KOPT-K1 (cell line): Measurements from ENCODE around the gene CUTA.

ENCODE experiments used
- H3K27ac ChIP-seq: fragments of 200-600 bp; sonication (generic); 2 replicates; pipeline ENCODE4 v1.5.1; 2016; ENCODE audit warnings: antibody characterized with exemption, mild to moderate bottlenecking, low read depth, low read length; ENCODE audit not compliant: poor library complexity, severe bottlenecking
- H3K36me3 ChIP-seq: fragments of 200-600 bp; sonication (generic); 2 replicates; pipeline ENCODE4 v1.5.1; 2017; ENCODE audit warnings: antibody characterized with exemption, mild to moderate bottlenecking, low read length, moderate library complexity; ENCODE audit not compliant: insufficient read depth
- H3K9me3 ChIP-seq: fragments of 200-600 bp; sonication (generic); 2 replicates; pipeline ENCODE4 v1.5.1; 2017; ENCODE audit warnings: antibody characterized with exemption, low read length, mild to moderate bottlenecking; ENCODE audit not compliant: insufficient read depth, poor library complexity, severe bottlenecking

The CUTA gene, protein sequence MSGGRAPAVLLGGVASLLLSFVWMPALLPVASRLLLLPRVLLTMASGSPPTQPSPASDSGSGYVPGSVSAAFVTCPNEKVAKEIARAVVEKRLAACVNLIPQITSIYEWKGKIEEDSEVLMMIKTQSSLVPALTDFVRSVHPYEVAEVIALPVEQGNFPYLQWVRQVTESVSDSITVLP

DNA sequence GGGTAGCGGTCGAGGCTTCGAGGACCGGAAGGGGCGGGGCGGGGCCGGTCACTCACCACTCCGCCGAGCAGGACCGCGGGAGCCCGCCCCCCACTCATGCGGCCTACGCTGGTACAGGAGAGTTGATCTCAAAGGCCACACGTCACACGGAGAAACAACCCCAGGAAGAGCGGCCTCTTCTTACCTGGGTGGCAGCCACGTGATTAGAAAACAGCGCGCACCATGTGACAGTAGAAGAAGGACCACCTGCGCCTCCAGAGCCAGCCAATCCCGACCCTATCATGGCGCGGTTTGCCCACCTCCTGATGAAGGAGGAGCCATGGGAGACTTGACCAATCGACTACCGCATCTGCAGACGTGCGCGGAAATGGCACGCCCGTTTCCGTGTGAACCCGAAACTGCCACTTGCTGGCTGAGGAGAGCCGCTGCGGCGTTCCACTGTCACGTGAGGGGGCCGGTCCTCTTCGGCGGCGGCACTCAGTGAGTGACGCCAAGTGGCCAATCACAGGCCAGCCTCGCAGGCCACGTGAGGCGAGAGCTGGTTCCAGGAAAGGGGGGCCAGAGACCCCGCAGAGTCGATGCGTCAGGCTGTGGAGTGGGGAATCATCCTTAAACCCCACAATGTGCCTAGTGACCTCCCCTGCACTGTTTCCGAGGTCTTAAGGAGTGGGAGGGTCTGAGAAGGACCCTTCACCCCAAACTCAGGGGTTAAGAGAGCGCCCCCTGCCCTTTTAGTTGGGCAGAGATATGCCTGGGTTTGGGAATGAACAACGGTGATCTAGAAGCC is at the start of gene CUTA:
Gene CUTA, minus strand, starts transcription at position 205 of the 787 bp plus-strand sequence. Its CDS starts 107 bp downstream, at position 98.
- Histone ChIP-seq H3K36me3 (peaks cover 37% of the 10 kb centered on the region), H3K27ac (peak within 1 kb of the TSS; percentile 93), H3K9me3 (no peaks in the 10 kb centered on the region)

DNA sequence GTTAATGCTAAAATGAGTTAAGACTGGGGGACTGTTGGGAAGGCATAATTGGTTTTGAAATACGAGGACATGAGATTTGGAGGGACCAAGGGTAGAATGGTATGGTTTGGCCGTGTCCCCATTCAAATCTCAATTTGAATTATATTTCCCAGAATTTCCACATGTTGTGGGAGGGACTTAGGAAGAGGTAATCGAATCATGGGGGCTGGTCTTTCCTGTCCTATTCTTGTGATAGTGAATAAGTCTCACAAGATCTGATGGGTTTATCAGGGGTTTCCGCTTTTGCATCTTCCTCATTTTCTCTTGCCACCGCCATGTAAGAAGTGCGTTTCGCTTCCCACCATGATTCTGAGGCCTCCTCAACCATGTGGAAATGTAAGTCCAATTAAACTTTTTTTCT is 49.2 kb upstream of the CUTA start:
- peaks cover 13% of the 10 kb centered on the region for H3K9me3 ChIP-seq
- H3K36me3 ChIP-seq = no peaks in the 10 kb centered on the region
- no peak overlapping the region for H3K27ac ChIP-seq

DNA sequence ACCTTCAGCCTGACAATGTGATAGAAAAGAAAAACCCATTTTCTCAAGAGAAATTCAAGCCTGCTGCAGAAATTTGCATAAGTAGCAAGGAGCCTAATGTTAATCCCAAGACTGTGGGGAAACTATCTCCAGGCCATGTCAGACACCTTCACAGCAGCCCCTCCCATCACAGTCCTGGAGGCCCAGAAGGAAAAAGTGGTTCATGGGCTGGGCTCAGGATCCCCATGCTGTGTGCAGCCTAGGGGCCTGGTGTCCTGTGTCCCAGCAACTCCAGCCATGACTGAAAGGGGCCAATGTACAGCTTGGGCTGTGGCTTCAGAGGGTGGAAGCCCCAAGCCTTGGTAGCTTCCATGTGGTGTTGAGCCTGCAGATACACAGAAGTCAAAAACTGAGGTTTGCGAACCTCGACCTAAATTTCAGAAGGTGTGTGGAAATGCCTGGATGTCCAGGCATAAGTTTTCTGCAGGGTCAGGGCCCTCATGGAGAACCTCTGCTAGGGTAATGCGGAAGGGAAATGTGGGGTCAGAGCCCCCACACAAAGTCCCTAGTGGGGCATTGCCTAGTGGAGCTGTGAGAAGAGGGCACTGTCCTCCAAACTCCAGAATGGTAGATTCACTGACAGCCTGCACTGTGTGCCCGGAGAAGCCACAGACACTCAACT is 48.3 kb upstream of the CUTA start:
- Histone ChIP-seq H3K9me3 (peaks cover 13% of the 10 kb centered on the region), H3K36me3 (no peaks in the 10 kb centered on the region), H3K27ac (no peak overlapping the region)

DNA sequence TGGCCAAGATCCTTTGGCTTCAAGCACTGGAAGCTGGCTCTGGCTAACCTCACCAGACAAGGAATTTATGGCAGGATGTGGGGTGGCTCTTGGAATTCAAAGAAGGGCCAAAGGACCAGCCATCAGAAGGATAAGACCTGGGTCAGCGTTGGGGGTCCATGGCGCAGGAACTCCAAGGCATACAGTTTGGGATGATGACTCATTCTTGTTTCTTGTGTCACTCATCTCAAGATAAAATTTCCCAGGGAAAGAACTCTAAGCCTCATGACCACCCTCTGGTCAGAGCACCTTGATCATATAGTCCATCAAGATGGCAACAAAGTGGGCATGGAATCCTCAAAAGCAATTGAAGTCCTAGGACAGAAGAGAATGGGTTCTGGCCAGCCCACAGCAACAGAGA is 41.3 kb upstream of the CUTA start:
- H3K9me3 ChIP-seq = no peaks in the 10 kb centered on the region
- H3K27ac ChIP-seq = no peak overlapping the region
- peaks cover 15% of the 10 kb centered on the region for H3K36me3 ChIP-seq

DNA sequence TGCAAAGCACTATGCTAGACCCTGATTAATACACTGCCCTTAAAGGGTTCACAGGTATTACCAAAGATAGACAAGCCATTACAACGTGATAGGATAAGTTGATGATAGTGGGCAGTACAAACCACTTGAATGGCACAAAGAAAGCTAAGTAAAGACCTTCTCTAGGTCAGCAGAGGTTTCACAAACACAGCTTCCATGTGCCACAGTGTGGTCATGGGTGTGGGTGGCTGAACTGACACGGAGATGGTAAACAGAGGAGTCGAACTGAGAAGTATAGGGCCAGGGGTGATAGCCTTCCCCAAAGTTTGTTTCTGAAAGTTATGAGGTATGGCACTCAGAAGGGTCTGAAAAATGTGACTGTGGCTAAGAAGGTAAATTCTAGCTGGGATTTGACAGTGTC is 40.8 kb upstream of the CUTA start:
- Histone ChIP-seq H3K27ac (no peak overlapping the region), H3K36me3 (peaks cover 15% of the 10 kb centered on the region), H3K9me3 (no peaks in the 10 kb centered on the region)

DNA sequence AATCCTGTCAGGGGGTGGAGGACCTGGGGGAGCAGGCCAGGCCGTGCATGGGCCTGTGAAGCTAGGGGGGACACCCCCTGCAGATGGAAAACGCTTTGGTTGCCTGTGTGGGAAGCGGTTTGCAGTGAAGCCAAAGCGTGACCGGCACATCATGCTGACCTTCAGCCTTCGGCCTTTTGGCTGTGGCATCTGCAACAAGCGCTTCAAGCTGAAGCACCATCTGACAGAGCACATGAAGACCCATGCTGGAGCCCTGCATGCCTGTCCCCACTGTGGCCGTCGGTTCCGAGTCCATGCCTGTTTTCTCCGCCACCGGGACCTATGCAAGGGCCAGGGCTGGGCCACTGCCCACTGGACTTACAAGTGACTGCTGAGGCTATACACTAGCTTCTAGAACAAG is 38.2 kb upstream of the CUTA start:
- H3K27ac ChIP-seq = no peak overlapping the region
- no peaks in the 10 kb centered on the region for H3K9me3 ChIP-seq
- peaks cover 21% of the 10 kb centered on the region for H3K36me3 ChIP-seq

DNA sequence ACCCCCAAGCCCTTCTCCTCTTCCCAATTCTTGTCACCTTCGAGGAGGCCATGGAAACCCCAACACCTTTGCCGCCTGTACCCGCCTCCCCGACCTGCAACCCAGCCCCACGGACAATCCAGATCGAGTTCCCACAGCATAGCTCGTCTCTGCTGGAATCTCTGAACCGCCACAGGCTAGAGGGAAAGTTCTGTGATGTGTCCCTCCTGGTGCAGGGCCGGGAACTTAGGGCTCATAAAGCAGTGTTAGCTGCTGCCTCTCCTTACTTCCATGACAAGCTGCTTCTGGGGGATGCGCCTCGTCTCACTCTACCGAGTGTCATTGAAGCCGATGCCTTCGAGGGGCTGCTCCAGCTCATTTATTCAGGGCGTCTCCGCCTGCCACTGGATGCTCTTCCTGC is 37.1 kb upstream of the CUTA start:
- Histone ChIP-seq H3K36me3 (peaks cover 22% of the 10 kb centered on the region), H3K27ac (peak overlapping the region; percentile 62), H3K9me3 (no peaks in the 10 kb centered on the region)

DNA sequence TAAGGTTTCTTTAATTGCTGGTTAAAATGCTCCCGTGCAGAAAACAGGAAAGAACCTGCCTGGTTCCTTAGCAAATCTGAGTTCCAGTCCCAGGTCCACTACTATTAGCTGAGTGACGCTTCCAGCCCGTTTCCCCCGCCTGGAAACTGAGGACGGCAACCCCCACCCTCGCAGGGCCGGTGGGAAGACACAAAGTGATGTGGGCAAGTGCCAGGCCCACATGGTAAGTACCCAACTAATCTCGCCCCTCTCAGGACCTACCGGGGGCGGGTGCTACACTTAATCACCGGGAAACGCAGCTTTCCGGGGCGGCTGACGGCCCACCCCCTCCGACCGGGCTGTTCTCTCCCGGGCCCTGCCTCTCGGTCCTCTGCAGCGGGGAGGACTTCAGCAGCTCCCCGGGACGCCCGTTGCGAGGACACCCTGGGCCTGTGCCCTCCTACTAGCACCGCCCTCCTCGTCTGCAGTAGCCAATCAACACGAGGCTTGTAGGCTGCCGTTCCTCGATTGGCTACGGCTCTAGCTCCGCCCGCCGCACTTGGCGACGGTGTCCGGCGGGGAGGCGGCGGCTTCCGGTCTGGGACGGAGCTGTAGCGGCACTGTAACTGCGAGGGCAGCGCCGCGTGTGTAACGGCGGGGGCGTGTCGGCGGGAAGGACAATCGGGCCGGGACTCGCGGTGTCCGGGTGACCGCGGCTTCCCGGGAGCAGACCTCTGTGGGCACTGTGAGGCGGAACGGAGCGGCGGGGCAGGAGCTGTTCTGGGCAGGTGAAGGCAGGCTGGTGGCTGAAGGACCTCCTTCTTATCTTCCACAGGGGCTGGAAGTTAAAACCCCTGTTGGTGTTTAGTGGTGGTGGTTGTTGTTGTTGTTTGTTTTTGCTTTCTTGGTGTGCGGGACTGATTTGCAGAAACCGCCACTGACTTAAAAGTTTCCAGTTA is 36.4 kb upstream of the CUTA start, which contains the start of gene ZBTB9:
Gene ZBTB9, plus strand, starts transcription at position 568 of the 938 bp plus-strand sequence. CDS start 525 bp downstream, outside the sequence.
- Histone ChIP-seq H3K9me3 (no peaks in the 10 kb centered on the region), H3K27ac (peak within 1 kb of the TSS; percentile 62), H3K36me3 (peaks cover 30% of the 10 kb centered on the region)

DNA sequence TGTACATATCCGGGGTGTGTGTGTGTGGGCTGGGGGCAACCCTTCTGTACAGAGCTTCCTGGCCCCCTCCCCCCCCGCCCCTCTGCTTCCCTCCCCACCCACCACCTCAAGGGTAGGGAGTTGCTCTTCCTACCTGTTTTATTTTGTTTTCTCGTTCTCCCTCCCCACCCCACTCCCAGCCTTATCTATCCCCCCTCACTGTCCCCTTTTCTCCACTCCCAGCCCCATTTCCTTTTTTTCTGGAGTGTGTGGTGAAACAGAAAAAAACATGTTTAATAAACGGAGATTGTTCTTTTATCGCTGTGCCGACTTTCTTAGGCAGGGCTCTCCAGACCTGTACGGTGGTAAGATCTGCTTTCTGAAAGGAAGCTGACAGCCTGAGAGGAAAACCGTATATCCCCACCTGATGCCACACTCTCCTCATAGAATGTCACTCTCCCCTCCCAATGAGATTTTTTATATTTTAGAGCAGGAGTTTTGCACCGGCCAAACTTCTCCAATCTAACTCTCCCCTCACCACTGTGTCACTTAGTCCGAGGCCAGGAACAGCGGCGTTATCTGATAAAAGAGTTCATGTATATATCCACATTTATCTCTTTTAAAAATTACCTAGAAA is 35.6 kb upstream of the CUTA start:
- H3K36me3 ChIP-seq = peaks cover 38% of the 10 kb centered on the region
- H3K27ac ChIP-seq = peak overlapping the region; percentile 62
- H3K9me3 ChIP-seq = no peaks in the 10 kb centered on the region

DNA sequence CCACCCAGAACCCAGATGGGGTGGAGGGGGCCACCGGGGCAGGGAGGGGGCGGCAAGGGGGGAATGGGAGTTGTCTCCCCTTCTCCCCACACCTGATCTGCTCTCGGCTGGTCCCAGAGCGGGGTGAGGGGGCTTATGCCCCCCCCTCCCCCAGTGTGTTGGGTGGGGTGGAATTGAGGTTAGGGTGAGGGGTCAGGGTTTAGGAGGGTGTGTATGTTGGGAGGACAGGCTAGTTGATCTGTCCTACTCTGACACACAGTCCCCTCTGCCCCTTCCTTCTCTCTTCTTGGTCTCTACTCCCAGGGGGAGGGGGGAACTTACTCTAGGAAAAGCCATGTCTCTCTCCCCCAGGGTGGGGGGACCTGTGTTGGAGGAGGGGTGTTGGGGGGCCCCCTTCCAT is 34.6 kb upstream of the CUTA start:
- Histone ChIP-seq H3K27ac (peak overlapping the region; percentile 62), H3K36me3 (peaks cover 48% of the 10 kb centered on the region), H3K9me3 (no peaks in the 10 kb centered on the region)

DNA sequence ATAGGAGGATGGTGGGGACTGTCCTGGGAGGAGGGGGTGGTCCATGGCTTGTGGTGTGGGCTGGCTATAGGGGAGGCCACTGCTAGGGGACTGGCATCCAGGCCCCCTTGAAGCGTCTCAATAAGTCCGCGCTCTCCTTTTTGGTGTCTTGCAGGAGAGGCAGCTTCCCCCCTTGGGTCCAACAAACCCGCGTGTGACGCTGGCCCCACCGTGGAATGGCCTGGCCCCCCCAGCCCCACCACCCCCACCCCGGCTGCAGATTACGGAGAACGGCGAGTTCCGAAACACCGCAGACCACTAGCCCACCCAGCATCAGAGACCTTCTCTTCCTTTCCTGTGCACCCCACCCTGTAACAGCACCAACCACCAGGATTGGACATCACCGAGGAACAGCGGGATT is 33.7 kb upstream of the CUTA start:
- H3K36me3 ChIP-seq = peaks cover 54% of the 10 kb centered on the region
- no peak overlapping the region for H3K27ac ChIP-seq

DNA sequence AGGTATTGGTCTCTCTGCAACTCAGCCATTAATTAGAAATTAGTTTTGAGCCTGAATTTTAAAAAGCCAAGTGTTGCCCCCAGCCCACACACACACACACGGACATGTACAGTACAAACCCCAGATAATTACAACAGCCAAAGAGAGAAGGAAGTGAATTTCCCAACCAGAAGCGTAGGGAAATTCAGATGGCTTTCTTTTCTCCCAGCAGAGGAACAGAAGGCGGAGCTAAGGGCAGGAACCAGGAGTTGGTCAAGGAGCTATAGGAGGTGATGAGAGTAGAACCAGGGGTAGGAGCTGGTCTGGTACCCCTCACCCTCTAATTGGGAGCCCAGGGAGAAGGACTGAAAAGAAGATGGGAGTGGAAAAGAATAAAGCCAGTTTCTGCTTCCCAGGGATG is 32.5 kb upstream of the CUTA start:
- no peaks in the 10 kb centered on the region for H3K9me3 ChIP-seq
- peaks cover 54% of the 10 kb centered on the region for H3K36me3 ChIP-seq
- H3K27ac ChIP-seq = no peak overlapping the region

More for the DNA sequence above, 33.7 kb upstream of the CUTA start:
- H3K9me3 ChIP-seq = no peaks in the 10 kb centered on the region

DNA sequence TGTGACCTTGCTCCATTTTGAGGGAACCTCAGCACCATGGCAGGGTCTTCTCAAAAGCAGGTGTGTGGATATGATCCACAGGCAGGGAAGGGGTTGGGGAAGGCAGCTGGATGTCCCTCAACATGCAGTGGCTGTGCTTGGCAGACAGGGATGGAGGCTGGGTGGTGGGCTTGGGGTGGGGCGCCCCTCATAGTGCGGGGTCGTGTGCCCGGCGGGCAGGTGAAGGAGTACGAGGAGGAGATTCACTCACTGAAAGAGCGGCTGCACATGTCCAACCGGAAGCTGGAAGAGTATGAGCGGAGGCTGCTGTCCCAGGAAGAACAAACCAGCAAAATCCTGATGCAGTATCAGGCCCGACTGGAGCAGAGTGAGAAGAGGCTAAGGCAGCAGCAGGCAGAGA is 28.4 kb upstream of the CUTA start:
- no peak overlapping the region for H3K27ac ChIP-seq
- H3K9me3 ChIP-seq = no peaks in the 10 kb centered on the region
- H3K36me3 ChIP-seq = peaks cover 88% of the 10 kb centered on the region

DNA sequence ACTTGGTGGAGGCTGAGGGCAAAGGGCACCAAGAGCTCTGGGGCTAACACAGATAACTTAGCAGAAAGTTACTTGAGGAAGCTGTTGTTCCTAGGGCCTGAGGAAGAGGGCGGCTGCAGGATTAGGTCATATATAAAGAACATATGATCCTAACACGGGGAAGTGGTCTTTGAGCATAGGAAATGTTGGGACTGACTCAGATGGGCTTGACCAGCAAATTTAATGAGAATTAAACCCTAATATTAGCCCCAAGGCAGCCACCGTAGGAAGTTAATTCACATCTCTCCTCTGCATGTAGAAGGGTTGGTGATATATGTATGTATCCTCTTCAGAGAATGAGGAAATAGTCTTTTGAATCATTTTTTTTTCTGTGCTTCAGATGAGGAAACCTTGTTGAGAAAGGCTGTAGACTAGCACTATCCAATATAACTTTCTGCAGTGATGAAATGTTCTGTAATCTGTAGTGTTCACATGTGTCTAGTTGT is 27.3 kb upstream of the CUTA start:
- Histone ChIP-seq H3K27ac (no peak overlapping the region), H3K36me3 (peaks cover 100% of the 10 kb centered on the region), H3K9me3 (no peaks in the 10 kb centered on the region)
